SIG-M5 treated with dmso at 0.1 percent for 504 hours (cell line): ENCODE measurements around the gene ARHGEF11.

ENCODE experiments used
- DNase-seq: peaks from one replicate; lab custom pipeline; 2025; ENCODE audit not compliant: unreplicated experiment; lab: John Stamatoyannopoulos, UW

Gene ARHGEF11

GRCh38 chr1:156953571-156953970 lies 92.0 kb downstream of the ARHGEF11 start:
- no peak for DNase-seq

GRCh38 chr1:156951371-156951770 lies 94.2 kb downstream of the ARHGEF11 start:
- no peak for DNase-seq

- no peak for DNase-seq
These were observed 96.4 kb downstream of the ARHGEF11 start for GRCh38 chr1:156949127-156949526.

GRCh38 chr1:156948708-156949107 lies 96.8 kb downstream of the ARHGEF11 start:
- DNase-seq: no peak

GRCh38 chr1:156947818-156948525 lies 97.6 kb downstream of the ARHGEF11 start:
- no peak for DNase-seq

GRCh38 chr1:156947127-156947526 lies 98.4 kb downstream of the ARHGEF11 start:
- DNase-seq: no peak

GRCh38 chr1:156945881-156946661 lies 99.5 kb downstream of the ARHGEF11 start:
- no peak for DNase-seq

- DNase-seq: no peak
These were observed 100.7 kb downstream of the ARHGEF11 start for GRCh38 chr1:156944848-156945247.

- DNase-seq: no peak
These were observed 101.3 kb downstream of the ARHGEF11 start for GRCh38 chr1:156944268-156944667.

- DNase-seq: no peak
These were observed 101.8 kb downstream of the ARHGEF11 start for GRCh38 chr1:156943756-156944155.

GRCh38 chr1:156942576-156942975 lies 103.0 kb downstream of the ARHGEF11 start:
- no peak for DNase-seq

- DNase-seq: no peak
These were observed 103.4 kb downstream of the ARHGEF11 start for GRCh38 chr1:156942176-156942575.

GRCh38 chr1:156941675-156942074 lies 103.9 kb downstream of the ARHGEF11 start:
- no peak for DNase-seq

GRCh38 chr1:156939786-156940334 lies 105.7 kb downstream of the ARHGEF11 start:
- no peak for DNase-seq

- DNase-seq: no peak
These were observed 106.7 kb downstream of the ARHGEF11 start for GRCh38 chr1:156938813-156939212.

- DNase-seq: no peak
These were observed 107.7 kb downstream of the ARHGEF11 start for GRCh38 chr1:156937883-156938282.

GRCh38 chr1:156936721-156937220 lies 108.8 kb downstream of the ARHGEF11 start:
- no peak for DNase-seq

- DNase-seq: no peak
These were observed 109.4 kb downstream of the ARHGEF11 start for GRCh38 chr1:156936191-156936590.

- no peak for DNase-seq
These were observed 109.9 kb downstream of the ARHGEF11 start for GRCh38 chr1:156935505-156936128.

- no peak for DNase-seq
These were observed 112.4 kb downstream of the ARHGEF11 start for GRCh38 chr1:156933136-156933535.

- no peak for DNase-seq
These were observed 113.4 kb downstream of the ARHGEF11 start for GRCh38 chr1:156931974-156932710.
